Activated CD4-positive, CD25-positive, alpha-beta regulatory T cell treated with anti-CD3 and anti-CD28 coated beads, Interleukin-2, amount 50 U/mL, for 72 hours (primary cell): Measurements from ENCODE around the gene CDNF.

Experiments used
- DNase-seq: peaks from one replicate; pipeline ENCODE4 v3.0.0; 2021

Gene CDNF

DNA sequence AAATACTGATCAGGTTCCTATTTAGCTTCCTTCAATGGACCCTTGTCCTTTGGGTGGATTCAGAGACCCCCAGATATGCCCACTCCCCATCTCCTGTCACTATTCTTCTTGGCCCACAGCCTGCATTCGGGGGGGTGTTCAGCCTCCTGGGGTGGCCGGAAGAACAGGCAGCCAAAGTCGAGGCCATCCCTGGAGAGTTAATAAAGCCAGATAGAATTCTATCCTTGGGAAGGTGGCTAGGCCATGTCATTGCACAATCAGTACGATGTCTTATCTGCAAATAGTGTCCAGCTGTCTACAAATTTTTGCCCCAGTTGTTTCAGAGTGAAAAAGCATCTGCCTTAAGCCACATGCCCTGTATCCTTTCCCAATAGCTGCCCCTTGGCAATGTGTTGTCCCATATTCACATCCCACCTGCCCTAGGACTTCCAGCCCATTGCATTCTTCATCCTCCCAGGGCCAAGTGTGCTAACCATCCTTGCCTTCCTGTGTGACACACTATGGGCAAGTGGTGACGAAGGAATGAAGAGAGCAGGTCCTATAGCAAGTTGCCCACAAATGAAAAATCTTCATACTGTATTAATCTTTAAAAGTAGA, 53.3 kb downstream of the CDNF start:
- DNase-seq: no peak

DNA sequence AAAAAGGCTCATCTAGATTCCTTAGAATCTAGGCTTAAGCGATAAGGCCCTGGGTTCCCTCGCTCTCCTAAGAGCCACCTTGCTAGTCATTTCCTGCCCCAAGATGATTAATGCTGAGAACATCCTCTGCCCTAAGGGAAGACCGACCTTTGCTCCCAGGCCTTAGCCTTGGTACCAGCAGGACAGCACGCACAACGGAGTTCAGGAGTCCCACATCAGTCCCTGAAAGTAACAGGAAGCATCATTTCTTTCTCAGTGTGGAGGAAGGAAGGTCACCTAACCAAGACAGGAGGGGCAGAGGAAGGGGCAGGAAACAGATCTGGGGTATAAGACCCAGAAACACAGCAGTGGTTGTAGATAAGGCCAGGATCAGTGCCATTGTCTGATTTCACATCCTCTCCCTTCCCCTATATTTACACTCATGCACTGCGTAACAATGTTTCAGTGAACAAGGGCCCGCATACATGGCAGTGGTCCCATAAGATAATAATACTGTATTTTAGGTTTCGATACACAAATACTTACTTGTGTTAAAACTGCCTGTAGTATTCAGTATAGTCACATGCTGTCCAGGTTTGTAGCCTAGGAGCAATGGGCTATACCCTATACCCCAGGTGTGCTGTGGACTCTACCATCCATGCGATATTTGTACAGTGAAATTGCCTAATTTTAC, 55.0 kb downstream of the CDNF start:
- DNase-seq: no peak

DNA sequence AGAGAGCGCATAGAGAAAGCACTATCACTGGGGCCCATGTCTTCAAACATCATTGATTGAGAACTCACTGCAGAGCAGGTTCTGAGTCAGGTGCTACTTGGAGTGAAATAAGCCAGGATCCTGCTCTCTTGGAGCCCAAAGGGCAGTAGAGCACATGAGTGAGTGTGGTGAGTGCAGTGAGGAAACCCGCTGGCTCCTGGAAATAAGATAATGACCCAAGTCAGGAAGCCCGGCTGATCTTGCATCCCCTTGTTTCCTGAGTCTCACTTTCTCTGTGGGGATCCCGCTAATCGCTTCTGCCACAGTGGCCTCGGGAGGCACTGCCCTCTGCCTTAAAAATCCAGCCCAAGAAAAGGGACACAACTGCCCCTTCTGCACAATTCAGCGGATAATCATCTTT, 56.1 kb downstream of the CDNF start:
- DNase-seq: no peak

DNA sequence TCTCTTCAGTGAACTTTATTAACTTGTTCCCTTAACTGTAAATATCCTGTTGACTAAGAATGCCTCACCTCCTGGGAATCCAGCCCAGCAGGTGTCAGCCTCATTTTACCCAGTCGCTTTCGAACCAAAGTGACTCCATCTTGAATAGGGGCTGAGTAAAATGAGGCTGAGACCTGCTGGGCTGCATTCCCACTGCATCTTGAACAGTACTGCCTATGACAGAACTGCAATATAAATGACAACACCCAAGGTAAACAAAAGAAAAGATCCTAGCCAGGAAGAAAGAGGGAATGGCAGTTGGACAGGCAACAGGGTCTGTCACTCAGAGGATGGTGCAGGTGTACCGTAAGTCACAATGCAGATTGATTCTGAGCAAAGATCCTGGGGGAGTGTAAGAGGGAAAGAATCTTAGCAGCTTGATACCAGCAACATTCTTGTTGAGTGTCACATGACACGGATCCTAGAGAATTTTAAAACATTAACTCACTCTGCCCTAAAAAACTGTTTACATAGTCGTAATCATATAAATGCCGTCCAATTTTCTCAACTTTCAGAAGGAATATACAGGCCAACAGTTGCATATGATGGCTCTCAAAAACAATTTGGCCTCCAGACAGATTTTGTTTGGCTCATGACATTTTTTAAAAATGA, 58.7 kb downstream of the CDNF start:
- DNase-seq: no peak

DNA sequence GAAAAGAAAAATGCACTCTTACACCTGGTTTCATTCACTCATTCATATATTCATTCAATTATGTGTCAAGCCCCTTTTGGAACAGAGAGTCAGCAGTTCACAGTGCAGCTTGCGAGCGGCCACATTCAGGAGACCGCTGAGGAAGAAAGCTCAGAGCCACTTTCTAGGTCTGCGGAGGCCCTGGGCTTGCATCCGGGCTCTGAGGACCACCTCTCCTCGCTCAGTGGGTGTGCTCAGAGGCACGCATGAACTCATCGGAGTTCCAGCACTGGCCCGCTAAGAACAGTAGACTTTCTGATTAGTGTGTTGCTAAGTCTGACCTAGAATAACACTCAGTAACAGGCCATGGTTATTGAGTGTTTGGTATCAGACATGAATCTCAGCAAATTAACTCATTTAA, 61.3 kb downstream of the CDNF start:
- DNase-seq: no peak

DNA sequence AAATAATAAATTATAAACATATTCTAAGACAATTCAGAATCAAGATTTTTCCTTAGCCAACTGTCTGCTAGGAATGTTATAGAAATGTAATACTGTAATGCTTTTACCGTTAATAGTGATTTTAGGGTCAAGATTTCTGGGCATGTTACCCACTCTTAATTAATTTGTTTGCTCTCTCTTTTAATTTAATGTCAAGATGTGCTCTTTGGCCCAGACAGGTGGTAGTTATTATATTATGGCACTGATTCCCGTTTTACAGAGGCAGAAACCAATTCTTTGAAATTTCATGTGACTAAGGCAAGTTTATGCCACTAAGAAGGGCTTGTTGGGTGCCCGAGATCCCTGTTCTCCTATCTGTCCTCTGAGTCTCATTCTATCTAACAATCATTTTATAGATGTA, 62.2 kb downstream of the CDNF start:
- DNase-seq: no peak

DNA sequence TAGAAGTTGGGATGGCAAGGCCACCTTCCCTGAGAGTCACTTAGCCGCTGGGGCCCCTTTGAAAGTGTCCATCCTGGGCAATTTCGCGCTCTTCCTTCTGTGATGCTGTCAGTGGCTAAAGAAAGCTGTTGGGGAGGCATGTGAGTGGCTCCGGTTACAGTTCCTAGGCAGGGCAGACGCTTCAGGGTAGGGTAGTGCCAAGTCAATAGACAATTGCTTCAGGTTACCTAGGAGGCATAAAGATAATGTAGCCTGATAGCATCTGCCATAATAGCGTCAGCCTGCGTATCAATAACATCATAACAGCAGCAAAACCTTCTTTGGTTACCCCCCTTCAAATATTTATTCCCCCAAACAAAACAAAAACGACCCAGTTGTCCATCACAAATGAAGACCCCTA, 63.0 kb downstream of the CDNF start, which contains the start of gene FAM107B:
Gene FAM107B, minus strand, starts transcription at position 101 of the 400 bp plus-strand sequence. CDS start 234 bp downstream, outside the sequence.
- no peak for DNase-seq

DNA sequence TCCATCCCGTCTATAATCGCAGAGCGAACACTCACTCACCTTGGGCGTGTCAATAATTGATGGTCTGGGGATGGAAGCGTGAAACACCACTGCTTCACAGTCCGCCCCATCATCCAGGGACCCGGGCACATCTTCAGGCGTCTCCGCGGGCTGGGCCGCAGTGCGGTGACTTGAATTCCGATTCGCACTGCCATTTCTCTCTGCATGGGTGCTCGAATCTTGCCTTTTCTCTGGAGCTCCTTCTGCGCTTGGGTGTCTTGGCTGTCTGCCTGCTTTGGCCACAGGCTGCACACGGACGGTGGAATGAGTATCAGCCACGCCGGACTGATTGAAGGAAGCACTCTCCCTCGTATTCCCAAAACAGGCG, 63.6 kb downstream of the CDNF start:
- no peak for DNase-seq

DNA sequence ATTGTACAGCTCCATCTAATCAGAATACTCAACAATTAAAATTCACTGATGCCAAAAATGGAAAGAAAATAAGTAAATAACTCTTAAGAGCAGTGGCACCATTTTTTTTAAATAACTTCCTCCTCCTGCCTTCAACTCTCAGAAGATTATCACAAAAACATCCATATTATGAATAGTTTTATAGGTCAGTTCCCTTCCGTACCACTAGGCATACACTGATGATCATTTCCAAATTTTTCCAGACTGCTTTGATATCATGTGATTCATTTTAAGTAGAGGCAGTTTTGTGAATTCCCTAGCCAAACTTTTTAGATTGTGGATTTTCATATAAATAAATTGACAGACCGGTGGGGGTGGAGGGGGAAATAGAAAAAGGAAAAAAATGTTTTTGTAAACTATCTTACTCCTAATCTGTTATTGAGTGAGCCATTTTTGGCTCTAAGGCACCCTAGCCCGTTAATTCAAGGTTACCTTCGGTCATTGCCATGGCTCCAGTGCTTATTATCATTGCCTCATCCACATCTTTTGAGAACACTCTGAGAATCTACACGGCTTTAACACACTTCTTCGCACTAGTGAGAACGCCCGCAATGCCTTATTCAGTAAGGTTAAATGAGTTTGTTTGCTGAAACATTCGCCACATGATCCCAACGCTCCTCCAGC, 64.2 kb downstream of the CDNF start:
- DNase-seq: no peak

DNA sequence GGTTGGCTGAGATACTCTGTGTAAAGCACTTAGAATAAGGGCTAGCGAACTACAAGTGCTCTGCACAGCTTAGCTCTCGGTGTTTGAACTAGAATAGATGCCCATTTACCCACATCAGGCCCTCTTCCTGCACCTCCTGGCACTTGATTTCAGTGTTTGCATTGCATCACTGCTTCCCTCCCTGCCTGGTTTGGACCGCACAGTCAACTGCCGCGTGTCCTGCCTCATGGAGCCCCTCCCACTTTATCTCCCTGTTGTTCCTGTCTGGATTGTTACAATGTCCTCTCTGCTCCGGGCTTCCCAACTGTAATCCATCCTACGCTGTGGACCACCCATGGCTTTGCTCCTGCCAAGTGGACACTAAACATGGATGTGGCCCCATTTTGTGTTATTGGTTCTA, 65.4 kb downstream of the CDNF start:
- no peak for DNase-seq

DNA sequence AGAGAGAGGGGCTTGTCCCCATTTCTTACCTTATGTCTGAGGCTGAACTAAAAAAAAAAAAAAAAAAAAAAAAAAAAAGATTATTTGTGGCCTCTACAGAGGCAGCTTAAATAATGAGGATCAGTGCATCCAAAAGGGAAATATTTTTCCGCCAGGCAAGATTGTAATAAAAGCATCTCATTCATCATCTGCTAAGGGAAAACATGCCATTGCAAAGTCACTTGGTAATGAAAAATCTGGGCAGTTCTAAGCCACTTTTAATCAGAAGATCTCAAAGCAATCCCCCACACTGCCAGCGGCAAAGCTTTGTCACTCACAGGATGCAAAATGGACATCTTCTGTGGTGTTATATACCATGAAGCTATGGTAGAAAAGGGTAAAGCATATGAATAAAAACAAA, 66.9 kb downstream of the CDNF start:
- DNase-seq: no peak
